ENCODE measurements around the gene HOXA6. TPM values are rescaled to one million over a fixed set of nuclear protein-coding genes. Genes with fewer than 3 reads are reported as not detected.

Gene HOXA6
- total and polyA plus RNA-seq, 9 of the 15 experiments (the other 6 are each of a cell fraction or from before 2014, with no cell fraction given), result not detected

DNA sequence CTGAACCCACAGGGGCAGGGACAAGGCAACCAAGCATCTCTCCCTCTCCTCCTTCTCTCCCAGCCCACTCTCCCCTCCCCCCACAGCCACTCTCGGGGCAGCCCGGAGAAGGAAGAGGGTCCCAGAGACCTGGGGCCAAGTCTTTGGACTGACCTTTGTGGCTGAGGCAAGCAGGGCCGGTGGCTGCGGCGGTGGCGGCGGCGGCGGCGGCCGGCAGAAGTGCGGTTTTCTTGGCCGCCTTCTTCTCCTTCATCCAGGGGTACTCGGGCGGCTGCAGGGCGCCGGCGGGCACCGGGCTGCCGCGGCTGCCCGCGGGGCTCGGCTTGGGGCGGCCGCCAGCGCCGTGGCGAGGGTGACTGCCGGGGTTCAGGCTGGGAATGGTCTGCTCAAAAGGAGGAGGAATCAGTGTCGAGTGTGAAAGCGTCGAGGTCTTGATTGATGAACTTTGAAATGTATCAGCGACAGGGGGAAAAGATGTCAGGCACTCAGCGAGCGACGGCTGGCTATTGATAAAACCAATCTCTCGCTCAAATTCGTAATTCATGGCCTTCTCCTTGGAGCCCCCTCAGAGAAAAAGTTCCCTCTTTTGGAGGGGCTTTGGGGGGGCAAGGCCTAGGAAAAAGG is 45.5 kb downstream of the HOXA6 start (continued):
- TF ChIP-seq, protein P1, sequence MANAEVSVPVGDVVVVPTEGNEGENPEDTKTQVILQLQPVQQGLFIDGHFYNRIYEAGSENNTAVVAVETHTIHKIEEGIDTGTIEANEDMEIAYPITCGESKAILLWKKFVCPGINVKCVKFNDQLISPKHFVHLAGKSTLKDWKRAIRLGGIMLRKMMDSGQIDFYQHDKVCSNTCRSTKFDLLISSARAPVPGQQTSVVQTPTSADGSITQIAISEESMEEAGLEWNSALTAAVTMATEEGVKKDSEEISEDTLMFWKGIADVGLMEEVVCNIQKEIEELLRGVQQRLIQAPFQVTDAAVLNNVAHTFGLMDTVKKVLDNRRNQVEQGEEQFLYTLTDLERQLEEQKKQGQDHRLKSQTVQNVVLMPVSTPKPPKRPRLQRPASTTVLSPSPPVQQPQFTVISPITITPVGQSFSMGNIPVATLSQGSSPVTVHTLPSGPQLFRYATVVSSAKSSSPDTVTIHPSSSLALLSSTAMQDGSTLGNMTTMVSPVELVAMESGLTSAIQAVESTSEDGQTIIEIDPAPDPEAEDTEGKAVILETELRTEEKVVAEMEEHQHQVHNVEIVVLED (CRISPR knock-in tag; IDR thresholded peaks at IDR 0.05), result no peak
- TF ChIP-seq PPARD (CRISPR knock-in tag; IDR thresholded peaks at IDR 0.05) (no peak), HDGF (IDR thresholded peaks at IDR 0.05) (no peak), ZNF212 (CRISPR knock-in tag; IDR thresholded peaks at IDR 0.05) (no peak)

DNA sequence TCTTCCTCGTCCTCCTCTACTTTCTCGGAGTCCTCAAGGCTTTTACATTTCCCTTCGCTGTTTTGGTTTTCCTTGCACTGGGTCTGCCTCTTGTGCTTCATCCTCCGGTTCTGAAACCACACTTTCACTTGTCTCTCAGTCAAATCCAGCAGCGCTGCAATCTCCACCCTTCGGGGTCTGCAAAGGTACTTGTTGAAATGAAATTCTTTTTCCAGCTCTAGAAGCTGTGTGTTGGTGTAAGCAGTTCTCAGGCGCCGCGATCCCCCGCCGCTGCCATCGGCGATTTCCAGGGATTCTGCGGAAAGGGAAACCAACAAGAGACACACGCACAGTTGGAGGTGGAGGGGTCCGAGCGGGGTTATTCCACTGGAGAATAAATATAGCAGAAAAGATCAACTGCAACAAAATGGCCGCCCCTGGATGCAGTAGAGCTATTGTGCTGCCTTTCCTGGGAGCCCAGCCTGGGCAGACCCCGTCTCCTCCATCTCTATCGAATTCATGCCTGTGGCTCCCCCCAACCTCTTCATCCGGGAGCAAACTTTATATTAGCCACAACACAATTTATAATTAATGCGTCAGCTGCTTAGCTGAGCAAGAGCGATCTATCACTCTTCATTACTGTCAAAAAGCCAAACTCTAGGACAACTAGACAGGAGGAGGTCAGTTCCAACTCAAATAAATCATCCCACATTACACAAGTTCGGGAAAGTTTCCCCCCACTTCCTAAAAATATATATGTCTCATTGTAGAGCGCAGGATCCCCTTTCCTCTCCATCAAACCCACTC is 46.2 kb downstream of the HOXA6 start:
- TF ChIP-seq, protein P2, sequence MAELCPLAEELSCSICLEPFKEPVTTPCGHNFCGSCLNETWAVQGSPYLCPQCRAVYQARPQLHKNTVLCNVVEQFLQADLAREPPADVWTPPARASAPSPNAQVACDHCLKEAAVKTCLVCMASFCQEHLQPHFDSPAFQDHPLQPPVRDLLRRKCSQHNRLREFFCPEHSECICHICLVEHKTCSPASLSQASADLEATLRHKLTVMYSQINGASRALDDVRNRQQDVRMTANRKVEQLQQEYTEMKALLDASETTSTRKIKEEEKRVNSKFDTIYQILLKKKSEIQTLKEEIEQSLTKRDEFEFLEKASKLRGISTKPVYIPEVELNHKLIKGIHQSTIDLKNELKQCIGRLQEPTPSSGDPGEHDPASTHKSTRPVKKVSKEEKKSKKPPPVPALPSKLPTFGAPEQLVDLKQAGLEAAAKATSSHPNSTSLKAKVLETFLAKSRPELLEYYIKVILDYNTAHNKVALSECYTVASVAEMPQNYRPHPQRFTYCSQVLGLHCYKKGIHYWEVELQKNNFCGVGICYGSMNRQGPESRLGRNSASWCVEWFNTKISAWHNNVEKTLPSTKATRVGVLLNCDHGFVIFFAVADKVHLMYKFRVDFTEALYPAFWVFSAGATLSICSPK (IDR thresholded peaks at IDR 0.05; ENCODE audit: borderline replicate concordance), result no peak
- TF ChIP-seq MXI1 (IDR thresholded peaks at IDR 0.05; ENCODE audit: low read depth, low read length) (no peak), EHMT2 (IDR thresholded peaks at IDR 0.05) (no peak), MYC (IDR thresholded peaks at IDR 0.05; ENCODE audit: low read depth, low read length) (no peak), MYC (CRISPR knock-in tag; IDR thresholded peaks at IDR 0.05; ENCODE audit: borderline replicate concordance, low read depth) (no peak)
- TF ChIP-seq, protein P3, sequence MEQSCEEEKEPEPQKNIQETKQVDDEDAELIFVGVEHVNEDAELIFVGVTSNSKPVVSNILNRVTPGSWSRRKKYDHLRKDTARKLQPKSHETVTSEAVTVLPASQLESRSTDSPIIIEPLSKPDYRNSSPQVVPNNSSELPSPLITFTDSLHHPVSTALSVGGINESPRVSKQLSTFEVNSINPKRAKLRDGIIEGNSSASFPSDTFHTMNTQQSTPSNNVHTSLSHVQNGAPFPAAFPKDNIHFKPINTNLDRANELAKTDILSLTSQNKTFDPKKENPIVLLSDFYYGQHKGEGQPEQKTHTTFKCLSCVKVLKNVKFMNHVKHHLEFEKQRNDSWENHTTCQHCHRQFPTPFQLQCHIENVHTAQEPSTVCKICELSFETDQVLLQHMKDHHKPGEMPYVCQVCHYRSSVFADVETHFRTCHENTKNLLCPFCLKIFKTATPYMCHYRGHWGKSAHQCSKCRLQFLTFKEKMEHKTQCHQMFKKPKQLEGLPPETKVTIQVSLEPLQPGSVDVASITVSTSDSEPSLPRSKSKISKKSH (CRISPR knock-in tag; IDR thresholded peaks at IDR 0.05), result no peak
- Histone ChIP-seq H3K9ac (ENCODE audit: insufficient read depth in 1 of 2, low read depth in 2 of 2, low read length in 2 of 2) (no peak overlapping the region), H4K20me1 (replicated peaks; ENCODE audit: control insufficient read depth, insufficient read depth, low read length) (no peaks in the 10 kb centered on the region), H3K27me3 (ENCODE audit: control insufficient read depth in 2 of 2, insufficient read depth in 2 of 2, low read length in 2 of 2) (peaks cover 74 to 79% of the 10 kb centered on the region in 2 experiments), H3K4me3 (no peak overlapping the region), H3K79me2 (ENCODE audit: control insufficient read depth, insufficient read depth, low read length) (no peaks in the 10 kb centered on the region), H3K4me1 (replicated peaks in 1 of 2; ENCODE audit: control insufficient read depth in 2 of 2, insufficient read depth in 2 of 2, low read length in 2 of 2) (peaks cover 0 to 9% of the 10 kb centered on the region in 2 experiments; a peak in 2 of 5 replicates), H3K4me2 (ENCODE audit: insufficient read depth, low read length) (no peak overlapping the region), H3K27ac (ENCODE audit: extremely low read depth, low read depth, low read length) (no peak overlapping the region), H3K9me3 (replicated peaks; ENCODE audit: control insufficient read depth, insufficient read depth, low read depth, low read length) (no peaks in the 10 kb centered on the region), H3K9me1 (ENCODE audit: control insufficient read depth, insufficient read depth, low read length) (no peaks in the 10 kb centered on the region), H3K36me3 (ENCODE audit: control insufficient read depth, insufficient read depth, low read length) (no peaks in the 10 kb centered on the region), H2AFZ (ENCODE audit: low read depth, low read length) (no peak overlapping the region)
- no TSS peak for BruUV-seq (replicated peaks)
- WGBS (ENCODE audit: insufficient coverage, low coverage, missing lambda C conversion rate), result 9% methylated on average over 25 of the region's 25 CpGs
- ChIA-PET CTCF (ENCODE audit: low intra/inter-chr PET ratio) (no interaction called here), POLR2A (interaction anchor here (0.6 kb wide), 1 partner anchor 14 kb away, joined by 3 read pairs; no protein-coding TSS in a partner anchor)
- no peak for FAIRE-seq
- in situ Hi-C loops (cut with MboI), result no loop called here
- intact Hi-C loops (cut with micrococcal nuclease), result no loop called here
- DNase-seq (ENCODE audit: extremely low read depth in 1 of 4, low spot score in 3 of 4), result no peak
- no peak for ATAC-seq
